WTC11 (cell line): ENCODE measurements around the gene SEPTIN10.

Experiments
- MYBL2 ChIP-seq: sonication (generic); formaldehyde crosslinking; IDR thresholded peaks from 2 replicates; pipeline ENCODE4 v1.8.1; 2023; ENCODE audit warnings: mild to moderate bottlenecking, moderate library complexity, missing genetic modification reagents
- NR2C2 ChIP-seq: sonication (generic); formaldehyde crosslinking; IDR thresholded peaks from 2 replicates; pipeline ENCODE4 v1.8.0; 2022; ENCODE audit warnings: mild to moderate bottlenecking, missing genetic modification reagents
- ZNF138 ChIP-seq: sonication (generic); formaldehyde crosslinking; conservative IDR thresholded peaks from 2 replicates; pipeline ENCODE4 v1.8.1; 2022; ENCODE audit warnings: mild to moderate bottlenecking, moderate library complexity, missing genetic modification reagents
- TF ChIP-seq, protein P1 (sequence below): fragments of 200-600 bp; IDR thresholded peaks from 2 replicates; pipeline ENCODE4 v1.8.0; 2022; ENCODE audit warnings: antibody characterized with exemption

DNA sequence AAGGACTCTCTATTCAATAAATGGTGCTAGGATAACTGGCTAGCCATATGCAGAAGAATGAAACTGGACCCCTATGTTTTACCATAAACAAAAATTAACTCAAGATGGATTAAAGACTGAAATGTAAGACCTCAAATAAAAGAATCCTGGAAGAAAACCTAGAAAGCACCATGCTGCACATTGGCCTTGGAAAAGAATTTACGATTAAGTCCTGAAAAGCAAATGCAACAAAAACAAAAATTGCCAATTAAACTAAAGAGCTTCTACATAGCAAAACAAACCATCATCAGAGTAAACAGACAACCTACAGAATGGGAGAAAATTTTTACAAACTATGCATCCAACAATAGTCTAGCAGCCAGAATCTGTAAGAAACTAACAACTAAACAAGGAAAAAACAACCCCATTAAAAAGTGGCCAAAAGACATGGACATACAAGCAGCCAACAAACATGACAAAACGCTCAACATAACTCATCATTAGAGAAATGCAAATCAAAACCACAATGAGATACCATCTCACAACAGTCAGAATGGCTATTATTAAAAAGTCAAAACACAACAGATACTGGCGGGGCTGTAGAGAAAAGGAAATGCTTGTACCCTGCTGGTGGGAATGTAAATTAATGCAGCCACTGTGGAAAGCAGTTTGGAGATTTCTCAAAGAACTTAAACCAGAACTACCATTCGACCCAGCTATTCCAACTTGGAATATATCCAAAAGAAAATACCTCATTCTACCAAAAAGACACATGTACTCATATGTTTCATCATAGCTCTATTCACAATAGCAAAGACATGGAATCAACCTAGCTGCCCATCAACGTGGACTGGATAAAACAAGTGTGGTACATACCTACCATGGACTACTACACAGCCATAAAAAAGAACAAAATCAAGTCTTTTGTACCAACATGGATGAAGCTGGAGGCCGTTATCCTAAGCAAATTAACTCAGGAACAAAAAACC lies 30.6 kb downstream of the SEPTIN10 start:
- TF ChIP-seq, protein P1, sequence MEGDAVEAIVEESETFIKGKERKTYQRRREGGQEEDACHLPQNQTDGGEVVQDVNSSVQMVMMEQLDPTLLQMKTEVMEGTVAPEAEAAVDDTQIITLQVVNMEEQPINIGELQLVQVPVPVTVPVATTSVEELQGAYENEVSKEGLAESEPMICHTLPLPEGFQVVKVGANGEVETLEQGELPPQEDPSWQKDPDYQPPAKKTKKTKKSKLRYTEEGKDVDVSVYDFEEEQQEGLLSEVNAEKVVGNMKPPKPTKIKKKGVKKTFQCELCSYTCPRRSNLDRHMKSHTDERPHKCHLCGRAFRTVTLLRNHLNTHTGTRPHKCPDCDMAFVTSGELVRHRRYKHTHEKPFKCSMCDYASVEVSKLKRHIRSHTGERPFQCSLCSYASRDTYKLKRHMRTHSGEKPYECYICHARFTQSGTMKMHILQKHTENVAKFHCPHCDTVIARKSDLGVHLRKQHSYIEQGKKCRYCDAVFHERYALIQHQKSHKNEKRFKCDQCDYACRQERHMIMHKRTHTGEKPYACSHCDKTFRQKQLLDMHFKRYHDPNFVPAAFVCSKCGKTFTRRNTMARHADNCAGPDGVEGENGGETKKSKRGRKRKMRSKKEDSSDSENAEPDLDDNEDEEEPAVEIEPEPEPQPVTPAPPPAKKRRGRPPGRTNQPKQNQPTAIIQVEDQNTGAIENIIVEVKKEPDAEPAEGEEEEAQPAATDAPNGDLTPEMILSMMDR, result no peak
- TF ChIP-seq MYBL2 (CRISPR knock-in tag) (no peak), ZNF138 (no peak), NR2C2 (CRISPR knock-in tag) (no peak)
